ENCODE data around the gene CACNB4.
"Not testable (repeated sequence)": the region's sequence is repeated elsewhere in the genome, so short reads cannot be mapped to it uniquely, and the experiment has no call there.

CACNB4 gene

GRCh38 chr2:151933266-151933804 lies 165.5 kb downstream of the CACNB4 start:
- DNase-seq, result no peak

- no peak for DNase-seq
Observed at GRCh38 chr2:151931756-151932155, 167.1 kb downstream of the CACNB4 start.

- no peak for DNase-seq
Observed at GRCh38 chr2:151931030-151931611, 167.7 kb downstream of the CACNB4 start.

GRCh38 chr2:151930042-151930441 lies 168.8 kb downstream of the CACNB4 start:
- no peak for DNase-seq

- no peak for DNase-seq
Observed at GRCh38 chr2:151928380-151928779, 170.5 kb downstream of the CACNB4 start.

- no peak for DNase-seq
Observed at GRCh38 chr2:151927501-151928221, 171.2 kb downstream of the CACNB4 start.

- peak; percentile 44 for DNase-seq
Observed at GRCh38 chr2:151922845-151923666, 175.8 kb downstream of the CACNB4 start.

GRCh38 chr2:151919786-151920185 lies 179.1 kb downstream of the CACNB4 start:
- DNase-seq, result no peak

- DNase-seq, result no peak
Observed at GRCh38 chr2:151918308-151918707, 180.5 kb downstream of the CACNB4 start.

- no peak for DNase-seq
Observed at GRCh38 chr2:151916632-151917031, 182.2 kb downstream of the CACNB4 start.

GRCh38 chr2:151915629-151916025 lies 183.2 kb downstream of the CACNB4 start:
- DNase-seq, result not testable (repeated sequence)

- DNase-seq, result no peak
Observed at GRCh38 chr2:151914989-151915628, 183.7 kb downstream of the CACNB4 start.

- no peak for DNase-seq
Observed at GRCh38 chr2:151908204-151908882, 190.5 kb downstream of the CACNB4 start.

GRCh38 chr2:151907286-151908203 lies 191.3 kb downstream of the CACNB4 start:
- no peak for DNase-seq

- DNase-seq, result no peak
Observed at GRCh38 chr2:151906633-151906998, 192.2 kb downstream of the CACNB4 start.

GRCh38 chr2:151905963-151906632 lies 192.7 kb downstream of the CACNB4 start:
- DNase-seq, result no peak

GRCh38 chr2:151904807-151905206 lies 194.0 kb downstream of the CACNB4 start:
- DNase-seq, result no peak

GRCh38 chr2:151904021-151904420 lies 194.8 kb downstream of the CACNB4 start:
- DNase-seq, result peak; percentile 80

- DNase-seq, result no peak
Observed at GRCh38 chr2:151902829-151903228, 196.0 kb downstream of the CACNB4 start.

GRCh38 chr2:151900331-151900730 lies 198.5 kb downstream of the CACNB4 start:
- DNase-seq, result no peak

- DNase-seq, result no peak
Observed at GRCh38 chr2:151899156-151899555, 199.7 kb downstream of the CACNB4 start.

Measured in NCI-H1105 treated with DMSO at 0.1 percent for 48 hours (cell line).